GM12872 (cell line): ENCODE data around the gene ARHGEF7.

Experiments
- TF ChIP-seq, protein P1 (sequence below): IDR thresholded peaks from 3 replicates; pipeline ENCODE4 v1.5.1; 2011; ENCODE audit warnings: low read depth, mild to moderate bottlenecking, low read length, moderate library complexity; ENCODE audit not compliant: insufficient read depth

Gene ARHGEF7

DNA sequence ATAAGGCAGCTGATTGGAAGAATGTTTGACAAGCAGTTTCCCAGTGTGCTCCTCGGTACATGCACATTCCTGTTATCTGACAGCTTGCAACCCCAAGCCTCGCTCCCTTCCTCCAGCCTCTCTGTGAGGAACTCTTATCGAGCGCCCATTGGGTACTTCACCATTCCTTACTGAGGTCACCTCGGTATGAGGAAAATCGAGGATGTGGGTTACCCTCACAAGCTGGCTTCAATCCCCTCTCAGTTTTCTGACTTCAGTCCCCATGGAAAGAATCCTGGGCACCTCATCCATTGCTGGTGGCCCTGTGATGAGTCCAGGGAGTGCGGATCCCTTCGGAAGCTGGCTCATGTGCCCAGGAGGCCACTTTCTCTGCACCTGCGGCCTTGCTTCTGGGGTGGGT lies 222.6 kb downstream of the ARHGEF7 start:
- TF ChIP-seq, protein P1, sequence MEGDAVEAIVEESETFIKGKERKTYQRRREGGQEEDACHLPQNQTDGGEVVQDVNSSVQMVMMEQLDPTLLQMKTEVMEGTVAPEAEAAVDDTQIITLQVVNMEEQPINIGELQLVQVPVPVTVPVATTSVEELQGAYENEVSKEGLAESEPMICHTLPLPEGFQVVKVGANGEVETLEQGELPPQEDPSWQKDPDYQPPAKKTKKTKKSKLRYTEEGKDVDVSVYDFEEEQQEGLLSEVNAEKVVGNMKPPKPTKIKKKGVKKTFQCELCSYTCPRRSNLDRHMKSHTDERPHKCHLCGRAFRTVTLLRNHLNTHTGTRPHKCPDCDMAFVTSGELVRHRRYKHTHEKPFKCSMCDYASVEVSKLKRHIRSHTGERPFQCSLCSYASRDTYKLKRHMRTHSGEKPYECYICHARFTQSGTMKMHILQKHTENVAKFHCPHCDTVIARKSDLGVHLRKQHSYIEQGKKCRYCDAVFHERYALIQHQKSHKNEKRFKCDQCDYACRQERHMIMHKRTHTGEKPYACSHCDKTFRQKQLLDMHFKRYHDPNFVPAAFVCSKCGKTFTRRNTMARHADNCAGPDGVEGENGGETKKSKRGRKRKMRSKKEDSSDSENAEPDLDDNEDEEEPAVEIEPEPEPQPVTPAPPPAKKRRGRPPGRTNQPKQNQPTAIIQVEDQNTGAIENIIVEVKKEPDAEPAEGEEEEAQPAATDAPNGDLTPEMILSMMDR, result no peak

DNA sequence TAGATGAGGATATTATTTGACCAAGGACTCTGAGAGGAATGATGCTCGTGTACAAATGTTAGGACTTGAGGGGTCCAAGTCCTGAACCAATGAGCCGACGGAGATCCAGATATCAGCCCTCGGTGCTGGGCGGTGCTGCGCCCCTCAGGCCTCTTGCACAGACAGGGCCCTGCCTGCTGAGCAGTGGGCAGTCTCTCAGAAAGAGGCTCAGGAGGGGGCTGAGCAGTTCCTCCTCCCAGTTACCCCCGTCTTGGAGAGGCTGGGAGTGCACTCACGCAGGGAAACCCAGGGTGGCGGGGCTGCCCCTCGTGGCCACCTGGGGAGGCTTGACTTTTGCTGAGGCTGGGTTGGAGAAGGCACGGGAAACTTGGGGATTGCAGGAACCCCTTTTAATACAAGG lies 223.7 kb downstream of the ARHGEF7 start:
- TF ChIP-seq, protein P1, result no peak

DNA sequence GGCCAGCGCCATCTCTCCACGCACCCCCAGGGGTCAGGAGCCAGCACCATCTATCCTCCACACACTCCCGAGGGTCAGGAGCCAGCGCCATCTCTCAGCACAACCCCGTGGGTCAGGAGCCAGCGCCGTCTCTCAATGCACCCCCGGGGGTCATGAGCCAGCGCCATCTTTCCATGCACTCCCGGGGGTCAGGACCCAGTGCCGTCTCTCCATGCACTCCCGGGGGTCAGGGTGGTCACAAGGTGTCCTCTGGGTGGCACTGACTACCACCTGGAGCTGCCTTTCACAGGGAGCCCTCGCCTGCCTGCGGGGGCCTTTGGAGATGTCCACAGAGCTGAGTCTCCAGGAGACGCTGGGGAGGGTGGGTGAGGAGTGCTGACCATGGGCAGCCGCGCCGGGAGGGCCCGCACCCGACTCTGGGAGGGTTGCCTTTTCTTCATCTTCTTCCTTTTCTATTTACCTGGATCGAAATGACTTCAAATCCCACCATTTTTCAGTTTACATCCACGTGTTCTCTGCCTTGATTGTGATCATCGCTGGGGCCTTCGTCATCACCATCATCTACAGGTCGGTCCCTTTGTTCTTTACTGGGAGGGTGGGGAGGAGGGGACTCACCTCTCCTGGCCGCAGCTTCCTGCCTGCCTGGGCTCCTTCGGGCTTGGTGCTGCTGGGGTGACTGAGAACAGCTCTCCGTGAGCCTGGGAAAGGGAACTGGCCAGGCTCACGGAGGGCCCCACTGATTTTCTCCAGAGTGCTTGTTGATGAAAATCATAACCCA lies 224.4 kb downstream of the ARHGEF7 start:
- TF ChIP-seq, protein P1, result no peak

DNA sequence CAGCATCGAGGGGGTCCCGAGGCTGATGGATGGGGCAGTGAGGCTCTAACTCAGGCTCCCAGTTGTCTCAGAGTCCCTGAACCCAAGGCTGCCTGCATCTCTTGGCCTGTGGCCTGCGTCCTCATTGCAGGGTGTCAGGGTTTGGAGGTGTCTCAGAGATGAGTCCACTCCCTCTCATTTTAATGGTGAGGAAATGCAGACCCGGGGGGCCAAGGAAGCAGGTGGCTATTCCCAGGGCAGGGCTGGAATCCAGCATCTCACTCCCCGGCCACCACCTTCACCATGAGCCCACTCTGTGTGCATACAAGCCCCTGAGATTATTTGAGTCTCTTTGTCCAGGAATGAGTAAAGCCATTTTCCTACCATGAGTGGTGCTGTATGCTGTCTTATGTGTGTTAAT lies 226.8 kb downstream of the ARHGEF7 start:
- TF ChIP-seq, protein P1, result no peak

DNA sequence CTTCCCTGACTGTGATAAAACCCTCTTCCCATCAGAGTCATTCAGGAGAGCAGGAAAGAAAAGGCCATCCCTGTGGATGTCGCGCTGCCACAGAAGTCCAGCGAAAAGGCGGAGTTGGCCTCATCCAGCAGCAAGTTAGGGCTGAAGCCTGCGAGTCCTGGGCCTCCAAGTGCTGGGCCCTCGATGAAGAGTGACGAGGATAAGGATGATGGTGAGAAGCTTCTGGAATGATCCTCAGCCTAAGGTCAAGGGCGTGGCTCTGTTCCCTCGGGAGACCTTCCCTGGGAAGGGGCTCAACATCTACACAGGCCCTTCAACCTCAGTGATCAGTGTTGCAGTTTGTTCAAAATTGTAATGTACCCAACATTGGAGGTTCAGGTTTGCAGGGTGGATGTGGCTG lies 227.6 kb downstream of the ARHGEF7 start:
- TF ChIP-seq, protein P1, result no peak

DNA sequence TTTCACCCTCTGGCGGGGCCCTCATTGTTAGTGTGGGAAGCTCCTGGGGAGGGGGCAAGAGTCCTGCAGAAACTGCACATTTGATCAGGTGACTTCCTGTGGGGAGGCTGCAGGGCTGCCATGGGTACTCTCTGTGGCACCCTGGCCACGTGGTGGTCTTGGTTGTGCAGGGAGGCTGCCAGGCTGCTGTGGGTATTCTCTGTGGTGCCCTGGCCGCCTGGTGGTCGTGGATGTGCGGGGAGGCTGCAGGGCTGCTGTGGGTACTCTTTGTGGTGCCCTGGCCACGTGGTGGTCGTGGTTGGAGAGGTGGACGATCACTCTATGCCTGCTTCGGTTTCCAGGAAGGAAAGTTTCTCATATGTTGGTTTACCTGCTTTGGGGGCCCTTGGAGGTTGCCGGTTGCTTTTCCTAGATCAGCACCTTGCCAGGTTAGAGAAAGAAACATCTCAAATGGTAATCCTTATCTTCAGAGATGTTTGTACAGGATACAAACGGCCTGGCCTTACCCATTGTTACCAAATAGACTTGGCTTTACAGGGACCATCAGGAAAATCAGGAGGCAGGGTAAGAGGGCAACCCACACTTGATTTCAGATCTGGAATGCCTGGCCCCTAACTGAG lies 228.2 kb downstream of the ARHGEF7 start:
- TF ChIP-seq, protein P1, result no peak

DNA sequence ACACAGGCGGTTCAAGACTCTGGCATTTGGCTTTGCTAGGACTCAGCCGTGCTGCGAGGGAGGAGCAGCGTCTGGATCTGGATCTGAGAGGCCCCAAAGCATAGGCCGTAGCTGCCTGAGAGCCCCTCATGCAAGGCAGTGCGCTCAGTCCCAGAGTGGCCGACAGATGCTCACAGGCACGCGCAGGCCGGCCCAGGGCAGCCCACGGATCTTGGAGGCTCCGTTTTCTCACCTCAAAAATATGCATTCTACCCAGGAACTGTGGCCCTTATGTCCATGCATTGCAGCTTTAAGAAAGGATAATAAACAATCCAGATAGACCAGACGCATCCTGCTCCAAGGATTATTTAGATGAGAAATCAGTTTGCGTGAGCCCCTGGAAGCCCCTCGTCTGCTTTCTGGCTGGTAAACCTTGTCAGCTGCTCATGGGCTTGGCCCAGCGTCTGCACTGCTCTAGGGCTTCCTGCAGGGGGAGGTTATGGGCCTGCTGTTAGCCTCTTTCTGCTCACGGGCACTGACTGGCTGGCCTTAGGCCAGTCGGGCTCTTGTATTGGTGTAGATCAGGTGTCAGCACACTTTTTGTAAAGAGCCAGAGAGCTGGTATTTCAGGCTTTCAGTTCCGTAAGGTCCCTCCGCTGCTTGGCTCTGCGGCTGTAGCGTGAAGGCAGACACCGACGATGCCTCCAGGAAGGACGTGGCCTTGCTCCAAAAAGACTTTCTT lies 229.5 kb downstream of the ARHGEF7 start:
- TF ChIP-seq, protein P1, result peak; percentile 32; the same call in 1 of the 3 replicates
